Caco-2 (cell line): Measurements from ENCODE around the gene CUTA. TPM values are rescaled to one million over a fixed set of nuclear protein-coding genes. Genes with fewer than 3 reads are reported as not detected.

Experiments used
- BruUV-seq: library from RNA; stranded (reverse); fragments of 400-500 nt; replicated peaks from 2 replicates; lab custom pipeline; 2021; lab: Mats Ljungman, UMichigan
- CTCF ChIA-PET: fragments of 300-600 bp; sonication (Branson Sonifier 250); formaldehyde crosslinking; loops from one replicate; lab custom pipeline; 2022; ENCODE audit warnings: antibody characterized with exemption; lab: Charles Lee
- POLR2A ChIA-PET: fragments of 300-600 bp; sonication (Branson Sonifier 250); formaldehyde crosslinking; loops from one replicate; lab custom pipeline; 2022; ENCODE audit warnings: antibody characterized with exemption; lab: Charles Lee
- DNase-seq, 2 experiments: peaks; one replicate each; pipeline versions ENCODE4 v3.0.0 to v3.0.0-alpha.2; 2020 to 2022
- H3K27me3 ChIP-seq: replicated peaks from 2 replicates; pipeline ENCODE4 v1.6.0; 2011; ENCODE audit warnings: low read length; ENCODE audit not compliant: control insufficient read depth, insufficient read depth
- H3K36me3 ChIP-seq: 2 replicates; pipeline ENCODE4 v1.5.1; 2011; ENCODE audit warnings: low read length; ENCODE audit not compliant: control insufficient read depth, insufficient read depth
- H3K4me1 ChIP-seq: fragments of 250-450 bp; sonication (Bioruptor Pico); 2 replicates; pipeline ENCODE4 v1.5.1; 2020; ENCODE audit warnings: mild to moderate bottlenecking
- H3K4me3 ChIP-seq: 2 replicates; pipeline ENCODE4 v1.5.1; 2011; ENCODE audit warnings: low read depth, mild to moderate bottlenecking, control low read depth, low read length
- H3K9me3 ChIP-seq: fragments of 250-450 bp; sonication (Bioruptor Pico); 2 replicates; pipeline ENCODE4 v1.5.1; 2020; ENCODE audit warnings: mild to moderate bottlenecking, moderate library complexity
- H3K27ac Mint-ChIP-seq: one replicate; pipeline ENCODE4 v1.8.0; 2022; ENCODE audit warnings: mixed read lengths; ENCODE audit not compliant: unreplicated experiment
- H3K27me3 Mint-ChIP-seq: one replicate; pipeline ENCODE4 v1.8.0; 2022; ENCODE audit warnings: mixed read lengths; ENCODE audit not compliant: insufficient read depth, unreplicated experiment
- H3K36me3 Mint-ChIP-seq: one replicate; pipeline ENCODE4 v1.8.0; 2022; ENCODE audit warnings: mild to moderate bottlenecking, mixed read lengths; ENCODE audit not compliant: insufficient read depth, unreplicated experiment
- H3K4me1 Mint-ChIP-seq: one replicate; pipeline ENCODE4 v1.8.0; 2022; ENCODE audit warnings: low read depth, mixed read lengths; ENCODE audit not compliant: unreplicated experiment
- H3K4me3 Mint-ChIP-seq: one replicate; pipeline ENCODE4 v1.8.0; 2022; ENCODE audit warnings: mild to moderate bottlenecking, moderate library complexity, mixed read lengths; ENCODE audit not compliant: unreplicated experiment
- H3K9me3 Mint-ChIP-seq: one replicate; pipeline ENCODE4 v1.8.0; 2022; ENCODE audit warnings: mixed read lengths; ENCODE audit not compliant: unreplicated experiment
- CTCF ChIP-seq, 2 experiments: fragments of 200-600 bp in 1 of 2; IDR thresholded peaks; 1 replicate in 1 of 2; 2 replicates in 1 of 2; pipeline versions ENCODE4 v1.5.1 to v1.8.0; 2011 to 2022; ENCODE audit warnings: antibody characterized with exemption in 1 of 2, control low read depth in 1 of 2, inconsistent platforms in 1 of 2, low read depth in 1 of 2, low read length in 1 of 2, mild to moderate bottlenecking in 1 of 2, moderate library complexity in 1 of 2; ENCODE audit not compliant: insufficient read depth in 1 of 2, severe bottlenecking in 1 of 2, unreplicated experiment in 1 of 2
- intact Hi-C: fragments of 100-400 bp; cut with micrococcal nuclease; formaldehyde crosslinking; loops from one replicate; pipeline ENCODE4 v1.10.0; 2022; ENCODE audit not compliant: unreplicated experiment
- total RNA-seq: library from RNA; stranded (reverse); gene quantifications from 2 replicates; pipeline ENCODE4 v1.2.3, GENCODE V29; 2022

CUTA gene
- total RNA-seq, 1 experiment from 2014 or later: 166 TPM

DNA sequence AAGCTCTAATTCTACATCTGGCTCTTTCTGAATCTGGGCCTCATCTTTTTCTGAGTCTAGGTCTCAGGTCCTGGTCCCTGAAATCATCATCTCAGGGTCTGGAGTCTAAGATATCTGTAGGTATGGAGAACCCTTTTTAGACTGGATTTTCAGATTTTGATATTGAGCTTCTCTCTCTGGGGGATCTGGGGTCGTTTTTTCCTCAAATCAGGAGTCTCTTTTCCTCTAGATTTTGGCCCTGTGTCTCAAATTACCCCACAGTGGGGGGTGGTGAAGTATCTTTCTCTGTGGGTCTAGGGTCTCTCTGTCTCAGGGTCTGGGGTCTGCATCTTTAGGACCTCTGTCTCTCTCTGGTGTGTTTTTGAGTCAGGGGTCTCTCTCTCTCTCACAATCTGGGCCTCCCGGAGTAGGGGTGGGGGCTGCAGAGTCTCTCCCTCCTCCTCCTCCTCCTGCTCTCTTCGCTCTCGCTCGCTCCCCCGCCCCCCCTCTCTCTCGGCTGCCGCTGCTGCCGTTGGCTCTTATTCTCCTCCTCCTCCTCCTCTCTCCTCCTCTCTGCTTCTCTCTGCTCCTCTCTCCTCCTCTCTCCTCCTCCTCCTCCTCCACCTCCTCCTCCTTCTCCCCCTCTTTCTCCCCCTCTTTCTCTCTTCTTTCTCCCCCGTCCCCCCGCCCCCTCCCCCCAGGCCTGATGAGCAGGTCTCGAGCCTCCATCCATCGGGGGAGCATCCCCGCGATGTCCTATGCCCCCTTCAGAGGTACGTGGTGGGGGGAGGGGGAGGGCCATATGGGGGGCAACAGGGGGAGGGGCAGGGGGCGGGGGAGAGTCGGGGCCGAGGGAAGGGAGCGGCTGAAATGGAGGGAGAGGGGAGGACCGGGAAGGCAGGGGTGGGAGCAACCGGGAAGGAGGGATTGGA is 1.9 kb upstream of the CUTA start, which contains the start of gene SYNGAP1:
TSS of gene SYNGAP1 (plus strand) at position 486 of the 911 bp plus-strand sequence. CDS start at position 686, 200 bp downstream.
- Histone ChIP-seq H3K4me1 (peaks cover 21% of the 10 kb centered on the region), H3K27me3 (no peaks in the 10 kb centered on the region), H3K4me3 (no peak within 1 kb of the TSS), H3K36me3 (peaks cover 4% of the 10 kb centered on the region), H3K9me3 (no peaks in the 10 kb centered on the region)
- Mint-ChIP-seq H3K36me3 (peaks cover 28% of the 10 kb centered on the region), H3K9me3 (no peaks in the 10 kb centered on the region), H3K4me3 (peak within 1 kb of the TSS; percentile 90), H3K27me3 (peaks cover 7% of the 10 kb centered on the region), H3K27ac (peak within 1 kb of the TSS; percentile 99), H3K4me1 (peaks cover 17% of the 10 kb centered on the region)
- intact Hi-C loops: loop anchor here (2.0 kb wide), 1 partner anchor 29 kb away; the partner anchor contains the start of gene KIFC1
- CTCF ChIA-PET: no interaction called here
- POLR2A ChIA-PET: no interaction called here
- no peak for DNase-seq
- BruUV-seq: no TSS peak
- no peak for TF ChIP-seq CTCF (IDR thresholded peaks at IDR 0.05; ENCODE audit: insufficient read depth in 1 of 2, low read depth in 1 of 2, low read length in 1 of 2, severe bottlenecking in 1 of 2, unreplicated experiment in 1 of 2)

GRCh38 chr6:33418690-33419291 is 884 bp upstream of the CUTA start:
- POLR2A ChIA-PET: interaction anchor here (1.0 to 2.0 kb wide), 3 partner anchors 9 to 147 kb away, joined by 3 to 6 read pairs (median 5); partner anchors contain the start of genes RPS18, VPS52 and ZBTB22
- Histone ChIP-seq H3K36me3 (peaks cover 4% of the 10 kb centered on the region), H3K4me1 (peaks cover 18% of the 10 kb centered on the region), H3K4me3 (peak overlapping the region; percentile 38), H3K9me3 (no peaks in the 10 kb centered on the region), H3K27me3 (no peaks in the 10 kb centered on the region)
- DNase-seq: no peak
- no peaks in the 10 kb centered on the region for H3K9me3 Mint-ChIP-seq
- no peak for TF ChIP-seq CTCF (IDR thresholded peaks at IDR 0.05; ENCODE audit: insufficient read depth in 1 of 2, low read depth in 1 of 2, low read length in 1 of 2, severe bottlenecking in 1 of 2, unreplicated experiment in 1 of 2)
- peak overlapping the region; percentile 90 for H3K4me3 Mint-ChIP-seq
- H3K4me1 Mint-ChIP-seq: peaks cover 7% of the 10 kb centered on the region
- intact Hi-C loops: loop anchor here (1.0 to 2.0 kb wide), 3 partner anchors 8 to 28 kb away; partner anchors contain the start of gene KIFC1
- H3K36me3 Mint-ChIP-seq: peaks cover 29% of the 10 kb centered on the region
- CTCF ChIA-PET: interaction anchor here (1.1 kb wide), 1 partner anchor 147 kb away, joined by 4 read pairs; the partner anchor contains the start of genes RPS18 and VPS52
- peak overlapping the region; percentile 99 for H3K27ac Mint-ChIP-seq
- TSS peak; percentile 96 for BruUV-seq
- peaks cover 7% of the 10 kb centered on the region for H3K27me3 Mint-ChIP-seq
